ENCODE results near the gene CEP112.

- TF ChIP-seq CTCF (IDR thresholded peaks at IDR 0.05) = no peak
- no peak for TF ChIP-seq POLR2A (IDR thresholded peaks at IDR 0.05)
Observed at GRCh38 chr17:66138120-66138519, 53.8 kb downstream of the CEP112 start.

Measured in testis (tissue), 2 donors.